NT2/D1 (cell line): Measurements from ENCODE around the gene KIDINS220.
A peak's percentile ranks its signal among the peaks of the same experiment; 100 is the strongest.

Source experiments
- DNase-seq: peaks from one replicate; pipeline ENCODE4 v3.0.0-alpha.2; 2011; ENCODE audit warnings: low read depth, low spot score
- H3K27me3 ChIP-seq: 2 replicates; pipeline ENCODE4 v1.6.0; 2011; ENCODE audit warnings: mild to moderate bottlenecking; ENCODE audit not compliant: insufficient read length, insufficient read depth
- H3K36me3 ChIP-seq: 2 replicates; pipeline ENCODE4 v1.6.1; 2011; ENCODE audit warnings: mild to moderate bottlenecking, low read length, mixed read lengths; ENCODE audit not compliant: insufficient read depth, insufficient read length
- H3K4me1 ChIP-seq: 2 replicates; pipeline ENCODE4 v1.5.1; 2011; ENCODE audit not compliant: insufficient read depth, insufficient read length
- H3K4me3 ChIP-seq: 2 replicates; pipeline ENCODE4 v1.5.1; 2011; ENCODE audit warnings: low read depth; ENCODE audit not compliant: insufficient read length
- H3K9ac ChIP-seq: 2 replicates; pipeline ENCODE4 v1.6.0; 2011; ENCODE audit warnings: low read depth; ENCODE audit not compliant: insufficient read length
- H3K9me3 ChIP-seq: 2 replicates; pipeline ENCODE4 v1.5.1; 2011; ENCODE audit warnings: mild to moderate bottlenecking, low read length; ENCODE audit not compliant: insufficient read depth
- SUZ12 ChIP-seq: IDR thresholded peaks from 2 replicates; pipeline ENCODE4 v1.6.1; 2011; ENCODE audit not compliant: insufficient read length, insufficient read depth; ENCODE audit errors: extremely low read depth
- YY1 ChIP-seq: IDR thresholded peaks from 2 replicates; pipeline ENCODE4 v1.6.1; 2011; ENCODE audit not compliant: insufficient read length, insufficient read depth
- ZNF274 ChIP-seq: IDR thresholded peaks from 2 replicates; pipeline ENCODE4 v1.6.1; 2011; ENCODE audit warnings: mild to moderate bottlenecking, low read depth, low read length

Gene KIDINS220

GRCh38 chr2:8682719-8683667 lies 154.4 kb downstream of the KIDINS220 start:
- TF ChIP-seq YY1 = no peak
- no peak for TF ChIP-seq ZNF274
- TF ChIP-seq SUZ12 = no peak
- H3K27me3 ChIP-seq = no peaks in the 10 kb centered on the region
- H3K4me3 ChIP-seq = peak overlapping the region; percentile 95
- H3K36me3 ChIP-seq = peaks cover 18% of the 10 kb centered on the region
- H3K9me3 ChIP-seq = peaks cover 14% of the 10 kb centered on the region; the same call in 1 of the 2 replicates
- peak overlapping the region; percentile 97 for H3K9ac ChIP-seq
- DNase-seq = no peak
- H3K4me1 ChIP-seq = peaks cover 4% of the 10 kb centered on the region

- Histone ChIP-seq H3K36me3 (peaks cover 18% of the 10 kb centered on the region), H3K4me1 (peaks cover 4% of the 10 kb centered on the region), H3K27me3 (no peaks in the 10 kb centered on the region), H3K4me3 (peak within 1 kb of the TSS; percentile 95), H3K9me3 (peaks cover 14% of the 10 kb centered on the region; the same call in 1 of the 2 replicates), H3K9ac (peak within 1 kb of the TSS; percentile 97)
- no peak for TF ChIP-seq ZNF274
- DNase-seq = peak; percentile 92
These were observed 155.4 kb downstream of the KIDINS220 start, which contains the start of gene ID2 for GRCh38 chr2:8681786-8682692. Gene ID2 (plus strand): TSS chr2:8682056. CDS start chr2:8682166, 110 bp downstream.

GRCh38 chr2:8680822-8681760 lies 156.3 kb downstream of the KIDINS220 start:
- peak; percentile 46 for DNase-seq
- peaks cover 18% of the 10 kb centered on the region for H3K36me3 ChIP-seq
- peak overlapping the region; percentile 61 for H3K9ac ChIP-seq
- peak overlapping the region; percentile 9 for H3K4me3 ChIP-seq
- H3K27me3 ChIP-seq = no peaks in the 10 kb centered on the region
- peaks cover 6% of the 10 kb centered on the region for H3K4me1 ChIP-seq
- H3K9me3 ChIP-seq = peaks cover 20% of the 10 kb centered on the region; the same call in 1 of the 2 replicates
- TF ChIP-seq ZNF274 = no peak
- TF ChIP-seq SUZ12 = no peak
- TF ChIP-seq YY1 = no peak

- Histone ChIP-seq H3K36me3 (peaks cover 18% of the 10 kb centered on the region), H3K4me3 (peak overlapping the region; percentile 65), H3K9me3 (peaks cover 30% of the 10 kb centered on the region; the same call in 1 of the 2 replicates), H3K9ac (peak overlapping the region; percentile 80), H3K27me3 (no peaks in the 10 kb centered on the region), H3K4me1 (peaks cover 6% of the 10 kb centered on the region)
- no peak for DNase-seq
- TF ChIP-seq ZNF274 (no peak), YY1 (no peak), SUZ12 (no peak)
These were observed 157.3 kb downstream of the KIDINS220 start for GRCh38 chr2:8679827-8680731.

- TF ChIP-seq ZNF274 (no peak), YY1 (no peak), SUZ12 (no peak)
- peak overlapping the region; percentile 80 for H3K9ac ChIP-seq
- H3K27me3 ChIP-seq = no peaks in the 10 kb centered on the region
- peaks cover 35% of the 10 kb centered on the region; the same call in 1 of the 2 replicates for H3K9me3 ChIP-seq
- DNase-seq = no peak
- peak overlapping the region; percentile 65 for H3K4me3 ChIP-seq
- peaks cover 6% of the 10 kb centered on the region for H3K4me1 ChIP-seq
- H3K36me3 ChIP-seq = peaks cover 16% of the 10 kb centered on the region
These were observed 157.9 kb downstream of the KIDINS220 start for GRCh38 chr2:8679567-8679826.
